NCI-H2171 treated with DMSO at 0.1 percent for 48 hours (cell line): ENCODE measurements around the gene EIF6.
"Not testable (repeated sequence)": the region's sequence is repeated elsewhere in the genome, so short reads cannot be mapped to it uniquely, and the experiment has no call there.

Experiments used
- DNase-seq: peaks from one replicate; lab custom pipeline; 2025; lab: John Stamatoyannopoulos, UW

The EIF6 gene

DNA sequence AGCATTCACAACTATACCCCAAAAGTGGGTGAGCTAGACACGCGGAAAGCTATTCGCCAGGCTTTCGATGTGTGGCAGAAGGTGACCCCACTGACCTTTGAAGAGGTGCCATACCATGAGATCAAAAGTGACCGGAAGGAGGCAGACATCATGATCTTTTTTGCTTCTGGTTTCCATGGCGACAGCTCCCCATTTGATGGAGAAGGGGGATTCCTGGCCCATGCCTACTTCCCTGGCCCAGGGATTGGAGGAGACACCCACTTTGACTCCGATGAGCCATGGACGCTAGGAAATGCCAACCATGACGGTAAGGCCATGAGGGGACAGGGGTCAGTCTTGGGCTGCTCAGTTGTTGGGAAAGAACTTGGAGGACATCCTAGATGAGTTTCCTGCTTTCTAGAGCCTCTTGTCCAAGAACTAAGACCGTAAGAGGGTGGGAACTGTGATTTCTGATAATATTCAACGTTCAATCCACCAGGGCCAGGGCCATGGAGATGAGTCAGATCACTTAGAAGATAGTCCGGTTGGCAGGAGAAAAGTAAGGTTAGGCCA lies 30.0 kb downstream of the EIF6 start:
- no peak for DNase-seq

DNA sequence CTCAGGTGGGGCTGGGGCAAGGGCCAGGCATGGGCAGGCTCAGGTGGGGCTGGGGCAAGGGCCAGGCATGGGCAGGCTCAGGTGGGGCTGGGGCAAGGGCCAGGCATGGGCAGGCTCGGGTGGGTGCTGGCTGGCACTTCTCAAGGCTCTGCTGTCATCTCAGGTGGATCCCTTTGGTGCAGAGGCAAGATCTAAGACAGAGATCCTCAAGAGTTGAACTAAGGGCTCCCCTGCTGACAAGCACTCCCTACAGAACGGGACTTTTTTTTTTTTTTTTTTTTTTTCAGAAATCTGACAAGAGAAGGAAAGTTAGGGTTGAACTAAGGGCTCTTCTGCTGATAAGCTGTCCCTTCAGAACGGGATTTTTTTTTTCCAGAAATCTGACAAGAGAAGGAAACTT lies 31.6 kb downstream of the EIF6 start:
- no peak for DNase-seq

DNA sequence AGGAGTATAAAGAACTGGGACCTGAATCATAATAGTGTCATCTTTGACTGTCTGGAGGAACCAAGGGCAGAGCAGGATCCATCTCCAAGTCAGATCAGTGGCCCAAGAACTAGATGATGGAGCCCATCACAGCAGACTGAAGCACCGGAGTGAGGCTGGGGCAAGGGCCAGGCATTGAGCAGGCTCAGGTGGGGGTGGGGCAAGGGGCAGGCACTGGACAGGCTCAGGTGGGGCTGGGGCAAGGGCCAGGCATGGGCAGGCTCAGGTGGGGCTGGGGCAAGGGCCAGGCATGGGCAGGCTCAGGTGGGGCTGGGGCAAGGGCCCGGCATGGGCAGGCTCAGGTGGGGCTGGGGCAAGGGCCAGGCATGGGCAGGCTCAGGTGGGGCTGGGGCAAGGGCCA lies 32.0 kb downstream of the EIF6 start:
- DNase-seq = not testable (repeated sequence)

DNA sequence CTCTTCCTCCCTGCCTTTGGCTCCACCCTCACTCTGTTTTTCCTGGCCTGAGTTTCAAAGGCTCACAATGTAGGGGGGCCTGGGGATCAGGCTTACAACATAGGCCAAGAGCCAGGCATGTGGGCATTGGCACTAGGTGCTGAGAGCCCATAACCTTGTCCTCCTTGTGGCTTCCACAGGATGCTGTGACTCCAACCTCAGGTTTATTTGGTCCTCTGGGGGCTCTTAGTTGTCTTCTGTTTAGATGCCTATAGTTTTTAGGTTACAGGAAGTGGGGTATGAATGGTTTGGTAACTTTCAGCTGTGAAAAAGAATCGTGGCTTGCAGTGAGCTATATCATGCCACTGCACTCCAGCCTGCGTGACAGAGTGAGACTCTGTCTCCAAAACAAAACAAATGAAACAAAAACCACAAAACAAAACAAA lies 32.5 kb downstream of the EIF6 start:
- DNase-seq = no peak

DNA sequence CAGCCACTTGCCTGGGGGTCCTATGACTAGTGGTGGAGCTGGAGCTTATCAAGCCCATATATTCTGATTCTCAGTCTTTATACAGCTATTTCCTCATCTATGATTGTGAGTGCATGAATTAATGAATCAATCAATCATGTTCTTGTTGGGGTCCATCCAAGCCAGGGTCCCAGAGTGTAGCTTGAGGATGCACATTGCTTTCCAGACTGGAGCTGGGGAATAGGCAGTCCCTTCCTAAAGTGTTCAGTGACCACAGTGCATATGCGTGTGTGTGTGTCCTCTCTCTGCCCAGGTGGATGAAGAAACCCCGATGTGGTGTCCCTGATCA lies 33.0 kb downstream of the EIF6 start:
- no peak for DNase-seq

DNA sequence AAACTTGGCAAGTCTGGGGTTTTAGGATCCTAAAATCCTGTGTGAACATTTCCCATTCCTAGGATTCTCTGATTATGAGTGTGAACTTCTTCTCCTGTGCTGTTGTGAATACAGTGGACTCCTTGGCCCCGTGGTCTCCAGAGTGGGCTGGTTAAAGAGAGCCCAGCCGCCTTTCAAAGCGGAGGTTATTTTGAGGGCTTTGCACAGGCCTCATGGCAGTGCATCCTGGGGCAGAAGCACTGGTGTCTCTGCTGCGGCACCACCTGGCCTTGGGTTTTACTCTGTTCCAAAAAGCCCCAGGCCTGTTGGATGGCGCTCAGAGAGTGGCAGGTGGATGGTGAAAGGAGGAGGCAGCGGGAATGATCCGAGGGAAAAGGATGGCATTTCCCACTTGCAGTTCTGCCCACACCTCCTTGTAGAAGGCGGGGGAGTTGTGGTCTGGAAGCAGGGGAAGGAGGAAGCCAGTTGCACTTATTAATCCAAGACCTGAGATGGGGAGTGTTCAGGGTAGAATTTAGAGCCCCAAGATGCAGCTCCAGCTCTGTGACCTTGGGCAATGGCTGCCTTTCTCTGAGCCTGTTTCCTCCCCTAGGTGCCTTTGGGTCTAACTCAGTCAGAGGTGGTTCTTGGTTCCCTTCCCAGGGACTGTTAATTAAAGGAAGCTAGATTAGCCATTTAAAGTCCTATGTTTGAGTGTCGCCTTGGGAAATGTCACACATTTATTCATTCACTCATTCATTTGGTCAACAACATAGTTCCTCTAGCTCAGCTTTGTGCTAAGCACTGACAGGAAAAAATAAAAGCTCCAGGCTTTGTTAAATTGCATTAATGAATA lies 35.7 kb downstream of the EIF6 start:
- peak; percentile 11 for DNase-seq

DNA sequence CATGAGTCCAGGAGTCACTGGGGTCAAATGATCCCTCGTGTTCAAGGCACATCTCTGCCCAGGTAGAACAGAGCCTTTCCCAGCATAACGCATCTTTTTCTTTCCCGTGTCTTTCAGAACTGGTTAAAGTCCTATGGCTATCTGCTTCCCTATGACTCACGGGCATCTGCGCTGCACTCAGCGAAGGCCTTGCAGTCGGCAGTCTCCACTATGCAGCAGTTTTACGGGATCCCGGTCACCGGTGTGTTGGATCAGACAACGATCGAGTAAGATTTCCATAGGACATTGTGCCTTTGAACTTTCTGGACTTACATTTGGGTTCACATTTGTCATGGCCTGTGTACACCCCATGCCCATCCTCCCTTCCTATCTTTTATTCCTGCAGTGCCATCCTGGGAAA lies 37.8 kb downstream of the EIF6 start:
- no peak for DNase-seq

DNA sequence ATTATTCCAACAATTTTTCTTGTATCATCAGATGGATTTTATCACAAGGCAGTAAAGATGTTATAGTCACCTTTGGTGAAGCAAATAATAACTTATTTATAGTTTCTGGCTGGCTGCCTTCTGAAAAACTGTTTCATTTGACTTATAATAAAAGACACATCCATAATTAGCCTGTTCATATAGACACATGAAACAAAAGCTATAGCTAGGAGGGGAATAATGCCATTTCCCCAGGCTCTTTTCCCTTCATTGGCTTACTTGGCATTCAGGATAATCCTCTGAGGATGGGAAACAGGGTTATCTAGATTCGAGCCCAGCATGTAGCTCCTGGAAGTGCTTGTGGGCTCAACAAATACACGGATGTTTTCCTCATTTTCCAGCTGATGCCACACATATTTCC lies 40.6 kb downstream of the EIF6 start:
- DNase-seq = no peak

DNA sequence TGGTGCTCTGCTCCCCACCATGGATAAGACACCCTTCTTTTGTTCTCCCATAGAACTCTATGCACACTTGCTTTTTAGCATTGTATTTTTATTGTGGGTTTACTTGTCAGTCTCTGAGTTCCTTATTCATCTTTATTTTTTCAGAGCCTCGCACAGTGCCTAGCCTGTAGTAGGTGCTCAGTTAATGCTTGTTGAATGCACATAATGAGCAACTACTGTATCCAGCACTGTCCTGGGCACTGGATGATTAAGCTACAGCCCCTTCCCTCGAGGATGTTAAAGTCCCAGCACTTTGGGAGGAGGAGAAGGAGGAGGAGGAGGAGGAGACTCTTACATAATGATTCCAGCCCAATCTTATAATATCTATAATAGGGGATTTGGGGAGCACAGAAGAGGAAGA lies 41.3 kb downstream of the EIF6 start:
- DNase-seq = no peak

DNA sequence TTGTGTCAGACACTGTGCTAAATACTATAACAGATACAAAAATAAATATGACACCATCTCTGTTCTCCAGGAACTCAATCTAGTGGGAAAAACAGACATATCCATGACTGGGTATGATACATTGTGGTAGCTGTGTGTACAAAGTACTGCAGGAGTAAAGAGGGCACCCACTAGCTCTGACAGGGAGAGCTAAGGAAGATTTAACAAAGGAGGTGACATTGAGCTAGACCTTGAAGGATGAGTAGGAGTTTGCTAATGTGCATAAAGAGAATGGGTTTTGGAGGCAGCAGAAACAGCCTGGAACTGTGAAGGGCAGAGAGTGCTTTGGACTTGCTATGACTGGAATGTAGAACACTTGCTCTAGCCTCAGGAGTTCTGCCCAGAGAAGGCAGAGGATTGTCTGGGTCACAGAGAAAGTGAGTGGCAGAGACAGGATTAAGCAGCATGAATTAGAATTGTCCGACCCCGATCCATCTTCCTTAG lies 43.7 kb downstream of the EIF6 start:
- DNase-seq = no peak

DNA sequence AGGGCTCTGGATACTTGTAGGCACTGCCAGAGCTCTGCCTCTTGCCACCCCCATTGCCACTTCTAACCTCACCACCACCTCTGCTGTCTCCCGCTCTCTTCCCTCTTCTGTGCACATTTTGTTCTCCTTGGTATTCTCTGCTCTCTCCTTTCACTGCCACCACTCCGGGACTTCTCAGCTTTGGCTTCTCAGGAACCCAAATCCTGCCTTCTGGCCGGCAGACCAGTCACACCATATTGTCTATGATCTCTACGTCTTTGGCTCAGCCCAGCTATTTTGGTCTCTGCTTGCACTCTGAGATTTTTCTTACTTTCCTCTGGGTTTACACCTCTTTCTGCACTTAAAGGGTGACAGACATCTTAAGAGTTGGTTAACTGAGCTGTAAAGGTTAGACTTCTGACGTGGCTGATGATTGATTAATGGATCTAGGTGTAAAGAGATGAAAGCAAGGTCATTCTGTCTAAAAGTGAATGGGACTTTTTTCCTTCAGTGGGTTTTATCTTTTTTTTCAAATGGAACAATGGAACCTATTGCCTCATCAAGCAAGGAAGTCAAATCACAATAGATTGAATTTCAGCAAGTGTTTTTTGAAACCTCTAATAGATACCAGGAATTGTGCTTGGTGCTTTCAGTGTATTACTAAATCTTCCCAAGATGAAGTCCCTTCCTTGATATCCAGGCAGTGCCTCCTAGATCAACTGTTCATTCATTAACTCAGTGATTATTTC lies 44.3 kb downstream of the EIF6 start:
- no peak for DNase-seq

DNA sequence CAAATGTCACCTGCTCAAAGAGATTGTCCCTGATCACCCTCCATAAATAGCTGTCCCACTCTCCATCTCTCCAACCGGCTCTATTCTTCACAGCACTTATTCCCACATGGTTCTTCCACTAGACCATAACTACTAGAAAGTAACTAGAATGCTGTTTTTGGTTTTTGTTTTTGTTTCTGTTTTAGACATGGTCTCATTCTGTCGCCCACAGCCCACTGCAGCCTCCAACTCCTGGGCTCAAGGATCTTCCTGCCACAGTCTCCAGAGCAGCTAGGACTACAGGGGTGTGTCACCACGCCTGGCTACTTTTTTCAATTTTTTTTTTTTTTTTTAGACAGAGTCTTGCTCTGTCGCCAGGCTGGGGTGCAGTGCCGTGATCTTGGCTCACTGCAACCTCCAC lies 45.8 kb downstream of the EIF6 start:
- DNase-seq = no peak

DNA sequence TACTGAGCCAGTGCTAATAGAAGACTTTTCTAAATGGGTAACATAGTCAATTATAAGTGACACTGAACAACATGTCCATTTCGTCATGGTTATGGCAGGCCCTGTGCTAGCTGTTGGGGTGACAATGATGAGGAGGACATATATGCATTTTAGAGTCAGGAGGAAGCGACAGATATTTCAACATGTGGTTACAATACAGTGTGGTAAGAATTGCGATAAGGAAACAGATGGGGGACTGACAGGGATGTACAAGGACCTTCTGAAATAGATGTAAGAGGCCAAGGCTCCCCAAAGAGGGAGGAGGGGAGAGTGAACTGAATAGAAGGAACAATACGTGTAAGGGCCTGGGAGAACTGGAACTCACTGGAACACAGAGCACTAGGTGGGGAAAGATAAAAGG lies 46.4 kb downstream of the EIF6 start:
- DNase-seq = no peak

DNA sequence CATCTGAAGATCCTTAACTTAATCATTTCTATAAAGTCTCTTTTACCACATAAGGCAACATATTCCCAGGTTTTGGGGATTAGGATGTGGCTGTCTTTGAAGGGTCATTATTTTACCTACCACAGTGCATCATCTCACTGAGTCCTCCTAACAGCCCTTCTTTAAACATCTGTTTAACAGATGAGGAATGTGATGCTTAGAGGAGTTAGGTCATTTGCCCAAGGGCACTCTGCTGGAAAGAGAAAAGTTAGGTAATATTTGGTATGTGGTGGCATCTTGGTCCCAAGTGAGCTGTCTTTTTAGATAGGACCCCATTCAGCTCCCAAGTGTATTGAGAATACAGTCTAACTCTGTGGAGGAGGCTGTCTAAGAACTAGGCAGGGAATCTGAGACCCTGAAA lies 47.1 kb downstream of the EIF6 start:
- no peak for DNase-seq

DNA sequence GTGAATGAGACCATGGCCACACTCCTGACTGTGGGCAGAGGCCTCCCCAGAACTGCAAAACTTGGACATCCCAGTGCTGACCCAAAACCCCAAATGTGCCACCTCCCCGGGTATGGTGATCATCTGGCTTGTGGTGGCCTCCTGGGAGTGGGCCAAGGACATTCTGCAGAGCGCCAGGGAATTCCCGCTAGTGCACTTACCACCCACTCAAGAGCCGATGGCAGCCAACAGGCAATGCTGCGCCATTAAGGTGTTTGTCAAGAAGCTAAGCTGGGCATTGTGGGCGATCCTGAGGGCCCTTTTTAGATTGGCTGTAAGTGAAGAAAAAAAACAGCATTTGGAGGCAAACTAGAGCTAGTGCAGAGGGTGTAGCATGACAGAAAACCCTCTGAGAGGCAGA lies 48.7 kb downstream of the EIF6 start:
- DNase-seq = no peak

DNA sequence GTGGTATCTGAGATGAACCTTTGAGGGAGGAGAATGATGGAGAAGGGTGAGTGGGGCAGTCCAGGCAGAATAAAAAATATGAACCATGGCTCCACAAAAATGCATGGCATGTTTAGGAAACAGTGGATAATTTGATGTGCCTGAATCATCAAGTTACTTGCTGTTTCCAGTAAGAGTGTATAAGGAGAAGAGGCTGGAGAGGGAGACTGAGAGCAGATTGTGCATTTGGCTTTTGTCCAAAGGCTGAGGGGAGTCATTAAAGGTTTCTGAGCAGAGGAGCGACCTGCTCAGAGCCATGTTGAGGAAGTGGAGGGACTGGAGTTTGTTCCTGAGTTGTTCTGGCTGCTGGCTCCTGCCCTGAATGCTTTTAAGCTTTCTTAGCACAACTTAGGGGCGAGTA lies 52.0 kb downstream of the EIF6 start:
- peak; percentile 92 for DNase-seq
